K562 (cell line): Measurements from ENCODE around the gene DLG3. TPM values are rescaled to one million over a fixed set of nuclear protein-coding genes. Genes with fewer than 3 reads are reported as not detected.

Source experiments
- ATAC-seq: fragments of 200-7000 bp; cut with Tn5 transposase; 3 replicates; pipeline ENCODE4 v1.9.1; 2020; ENCODE audit warnings: moderate library complexity
- BruUV-seq: library from RNA; stranded (reverse); fragments of 400-500 nt; replicated peaks from 2 replicates; lab custom pipeline; 2021; lab: Mats Ljungman, UMichigan
- CTCF ChIA-PET: fragments of 300-600 bp; formaldehyde crosslinking; extraction: SDS; loops from one replicate; lab custom pipeline; 2021; ENCODE audit warnings: low intra/inter-chr PET ratio; lab: Yijun Ruan, JAX
- POLR2A ChIA-PET: fragments of 300-600, 350-650 bp; sonication (Branson Sonifier 250); formaldehyde crosslinking; extraction: SDS; loops from one replicate; lab custom pipeline; 2021; ENCODE audit warnings: antibody characterized with exemption, inconsistent platforms; lab: Yijun Ruan, JAX
- DNase-seq, 4 experiments: peaks; one replicate each; pipeline versions ENCODE4 v3.0.0 to v3.0.0-alpha.2; 2011 to 2018; ENCODE audit warnings: low spot score in 3 of 4, mixed read lengths in 3 of 4; ENCODE audit errors: extremely low read depth in 1 of 4
- FAIRE-seq: peaks from 2 replicates; lab custom pipeline; 2011; peaks lifted over from hg19 to GRCh38; lab: Jason Lieb, UNC
- H2AFZ ChIP-seq: 2 replicates; pipeline ENCODE4 v1.6.0; 2011; ENCODE audit warnings: low read depth, low read length, control low read depth, inconsistent platforms
- H3K27ac ChIP-seq: fragments of 200-600 bp; 3 replicates; pipeline ENCODE4 v1.8.0; 2011; ENCODE audit warnings: low read depth, mild to moderate bottlenecking, control low read depth, inconsistent platforms, low read length, moderate library complexity, mixed read lengths; ENCODE audit errors: extremely low read depth
- H3K27me3 ChIP-seq, 2 experiments: fragments of 300-600 bp in 1 of 2; 2 replicates in 1 of 2; 3 replicates in 1 of 2; pipeline versions ENCODE4 v1.6.0 to v1.8.0; 2011; ENCODE audit warnings: inconsistent platforms in 2 of 2, low read length in 2 of 2, mild to moderate bottlenecking in 1 of 2, mixed read lengths in 1 of 2, moderate library complexity in 1 of 2; ENCODE audit not compliant: control insufficient read depth in 2 of 2, insufficient read depth in 2 of 2
- H3K36me3 ChIP-seq: fragments of 300-600 bp; 3 replicates; pipeline ENCODE4 v1.8.0; 2011; ENCODE audit warnings: mild to moderate bottlenecking, low read length, inconsistent platforms; ENCODE audit not compliant: control insufficient read depth, insufficient read depth
- H3K4me1 ChIP-seq, 2 experiments: fragments of 200-600 bp in 1 of 2; replicated peaks in 1 of 2; 2 replicates in 1 of 2; 3 replicates in 1 of 2; pipeline versions ENCODE4 v1.5.1 to v1.8.0; 2011; ENCODE audit warnings: inconsistent platforms in 2 of 2, low read length in 2 of 2, mild to moderate bottlenecking in 1 of 2, mixed read lengths in 1 of 2, moderate library complexity in 1 of 2; ENCODE audit not compliant: control insufficient read depth in 2 of 2, insufficient read depth in 2 of 2
- H3K4me2 ChIP-seq: 2 replicates; pipeline ENCODE4 v1.6.1; 2011; ENCODE audit warnings: low read length, control low read depth, inconsistent platforms, mixed read lengths; ENCODE audit not compliant: insufficient read depth
- H3K4me3 ChIP-seq: fragments of 200-600 bp; sonication (generic), shearing (Covaris generic); 2 replicates; pipeline ENCODE4 v1.5.1; 2016; ENCODE audit warnings: control low read depth, inconsistent platforms
- H3K79me2 ChIP-seq: fragments of 200-600 bp; 3 replicates; pipeline ENCODE4 v1.8.0; 2011; ENCODE audit warnings: low read length, inconsistent platforms; ENCODE audit not compliant: control insufficient read depth, insufficient read depth
- H3K9ac ChIP-seq, 2 experiments: 2 replicates each; pipeline versions ENCODE4 v1.6.0 to v1.6.1; 2011; ENCODE audit warnings: low read depth in 2 of 2, low read length in 2 of 2, control low read depth in 1 of 2, inconsistent platforms in 1 of 2, mild to moderate bottlenecking in 1 of 2, mixed read lengths in 1 of 2; ENCODE audit not compliant: insufficient read depth in 1 of 2
- H3K9me1 ChIP-seq: one replicate; pipeline ENCODE4 v1.6.0; 2011; ENCODE audit warnings: inconsistent platforms, mild to moderate bottlenecking, low read length, moderate library complexity; ENCODE audit not compliant: control insufficient read depth, insufficient read depth
- H3K9me3 ChIP-seq: replicated peaks from 2 replicates; pipeline ENCODE4 v1.5.1; 2011; ENCODE audit warnings: low read depth, low read length, inconsistent platforms; ENCODE audit not compliant: control insufficient read depth, insufficient read depth
- H4K20me1 ChIP-seq: replicated peaks from 2 replicates; pipeline ENCODE4 v1.6.1; 2011; ENCODE audit warnings: low read length, inconsistent platforms, mixed read lengths; ENCODE audit not compliant: control insufficient read depth, insufficient read depth
- DLX4 ChIP-seq: fragments of 250-450 bp; sonication (Bioruptor Pico); IDR thresholded peaks from 2 replicates; pipeline ENCODE4 v1.6.1; 2021; ENCODE audit warnings: mild to moderate bottlenecking
- IRF9 ChIP-seq: fragments of 450-650 bp; IDR thresholded peaks from 2 replicates; pipeline ENCODE4 v1.6.1; 2016; ENCODE audit warnings: missing biosample characterization, missing genetic modification characterization
- POLR2AphosphoS5 ChIP-seq: IDR thresholded peaks from 2 replicates; pipeline ENCODE4 v1.6.1; 2011; ENCODE audit warnings: mild to moderate bottlenecking, low read depth, low read length, moderate library complexity; ENCODE audit not compliant: control insufficient read depth, insufficient read depth
- ZNF224 ChIP-seq: sonication (generic); formaldehyde crosslinking; IDR thresholded peaks from 2 replicates; pipeline ENCODE4 v1.8.0; 2022; ENCODE audit warnings: mild to moderate bottlenecking, missing genetic modification reagents
- ZNF512 ChIP-seq: IDR thresholded peaks from 2 replicates; pipeline ENCODE4 v1.6.1; 2016; ENCODE audit warnings: missing genetic modification characterization, missing compliant biosample characterization
- ZNF830 ChIP-seq: fragments of 250-450 bp; sonication (Bioruptor Pico); IDR thresholded peaks from 2 replicates; pipeline ENCODE4 v1.5.0; 2021; ENCODE audit warnings: mild to moderate bottlenecking
- WGBS: fragments of 100-300 bp; shearing (Covaris generic); methylation state at CpG from one replicate; pipeline ENCODE4 v1.1.6; 2016; ENCODE audit warnings: low coverage, mixed read lengths; ENCODE audit not compliant: insufficient coverage; ENCODE audit errors: missing lambda C conversion rate; 5-methylcytosine and 5-hydroxymethylcytosine counted together
- in situ Hi-C: fragments of 300-500 bp; cut with MboI; formaldehyde crosslinking; loops from 4 replicates; pipeline ENCODE4 v1.15.0; 2018; ENCODE audit warnings: inconsistent platforms, mixed read lengths
- intact Hi-C: fragments of 100-400 bp; cut with micrococcal nuclease; formaldehyde crosslinking; loops from 2 replicates; pipeline ENCODE4 v1.14.2; 2022
- polyA plus RNA-seq, 8 experiments: library from polyadenylated mRNA; depleted of rRNA in 4 of 8; stranded (reverse) in 5 of 8; unstranded in 3 of 8; fragments of >200 nt; fragmentation: Nextera tagmentation in 2 of 8; fragmentation: Illumina TruSeq in 1 of 8; extraction: Ambion mirVana in 2 of 8; extraction: Trizol in 1 of 8; gene quantifications; 2 replicates each; pipeline versions ENCODE4 v1.2.1 to v1.2.3, GENCODE V29; 2011 to 2014; ENCODE audit warnings: inconsistent platforms in 1 of 8, missing spikeins in 1 of 8
- total RNA-seq, 7 experiments: library from RNA; depleted of rRNA in 6 of 7; stranded (reverse); fragments of >200 nt in 6 of 7; fragmentation: Illumina TruSeq in 2 of 7; extraction: Trizol in 2 of 7; gene quantifications; 2 replicates each; pipeline versions ENCODE4 v1.2.1 to v1.2.3, GENCODE V29; 2011 to 2021; ENCODE audit warnings: low replicate concordance in 1 of 7

DLG3 gene
- total and polyA plus RNA-seq, 9 of the 15 experiments (the other 6 are each of a cell fraction or from before 2014, with no cell fraction given) = 3.1 to 15.7 (median 8.8) TPM

- Histone ChIP-seq H3K79me2 (no peaks in the 10 kb centered on the region), H3K4me1 (peaks cover 7 to 11% of the 10 kb centered on the region in 2 experiments; a peak in 4 of 5 replicates), H2AFZ (no peak overlapping the region), H3K4me2 (no peak overlapping the region), H3K4me3 (no peak overlapping the region), H3K9ac (no peak overlapping the region), H4K20me1 (0 out of 2 replicates have a peak, but pooled peaks cover 2% of the 10 kb centered on the region), H3K36me3 (no peaks in the 10 kb centered on the region), H3K9me3 (no peaks in the 10 kb centered on the region), H3K27ac (no peak overlapping the region), H3K27me3 (peaks cover 2 to 11% of the 10 kb centered on the region in 2 experiments; a peak in 3 of 5 replicates), H3K9me1 (peaks cover 2% of the 10 kb centered on the region)
- 0% methylated on average over 1 of the region's 1 CpG for WGBS
- ChIA-PET CTCF (no interaction called here), POLR2A (no interaction called here)
- intact Hi-C loops = loop anchor here (10.0 kb wide), 2 partner anchors 174 to 404 kb away; partner anchors contain the start of genes ARR3 and P2RY4
- DNase-seq (no peak), FAIRE-seq (no peak), ATAC-seq (no peak)
- no TSS peak for BruUV-seq
- no peak for TF ChIP-seq ZNF512 (tag)
- TF ChIP-seq POLR2AphosphoS5 = no peak
- no peak for TF ChIP-seq ZNF224 (CRISPR knock-in tag)
- no peak for TF ChIP-seq DLX4 (CRISPR knock-in tag)
- TF ChIP-seq IRF9 (tag) = no peak
- no peak for TF ChIP-seq ZNF830
- in situ Hi-C loops = no loop called here
These were observed 5.6 kb upstream of the DLG3 start for GRCh38 chrX:70439016-70439415.
